Left hindlimb (tissue), 1 donor: Measurements from ENCODE around the gene GRM5.
"Not testable (repeated sequence)": the region's sequence is repeated elsewhere in the genome, so short reads cannot be mapped to it uniquely, and the experiment has no call there.

ENCODE experiments used
- DNase-seq: peaks from one replicate; pipeline ENCODE4 v3.0.0-alpha.2; 2018

Gene GRM5

DNA sequence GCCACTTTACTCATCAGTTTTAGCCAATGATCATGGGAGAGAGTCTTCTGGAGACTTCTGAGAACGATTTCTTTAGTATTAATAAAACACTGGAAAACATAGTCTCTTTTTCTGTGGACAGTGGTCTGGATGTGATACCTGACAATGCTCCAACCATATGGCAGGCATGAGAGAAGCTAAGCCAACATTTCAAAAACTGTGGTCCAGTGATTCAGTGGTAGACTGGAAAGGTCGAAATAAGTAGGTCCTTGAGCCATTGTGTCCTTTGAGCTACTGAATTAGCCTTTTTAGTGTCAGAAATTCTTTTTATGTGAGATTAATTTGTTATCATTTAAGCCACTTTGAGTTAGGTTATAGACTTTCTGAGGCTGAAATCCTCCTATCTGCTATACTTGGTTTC, 530.5 kb downstream of the GRM5 start:
- DNase-seq = no peak

DNA sequence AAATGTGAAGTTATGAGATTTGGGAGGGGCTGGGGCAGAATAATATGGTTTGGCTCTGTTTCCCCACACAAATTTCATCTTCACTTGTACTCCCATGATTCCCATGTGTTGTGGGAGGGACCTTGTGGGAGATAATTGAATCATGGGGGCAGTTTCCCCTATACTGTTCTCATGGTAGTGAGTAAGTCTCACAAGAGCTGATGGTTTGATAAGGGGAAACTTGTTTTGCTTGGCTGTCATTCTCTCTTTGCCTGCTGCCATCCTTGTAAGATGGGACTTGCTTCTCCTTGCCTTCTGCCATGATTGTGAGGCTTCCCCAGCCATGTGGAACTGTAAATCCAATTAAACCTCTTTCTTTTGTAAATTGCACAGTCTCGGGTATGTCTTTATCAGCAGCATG, 531.1 kb downstream of the GRM5 start:
- not testable (repeated sequence) for DNase-seq

DNA sequence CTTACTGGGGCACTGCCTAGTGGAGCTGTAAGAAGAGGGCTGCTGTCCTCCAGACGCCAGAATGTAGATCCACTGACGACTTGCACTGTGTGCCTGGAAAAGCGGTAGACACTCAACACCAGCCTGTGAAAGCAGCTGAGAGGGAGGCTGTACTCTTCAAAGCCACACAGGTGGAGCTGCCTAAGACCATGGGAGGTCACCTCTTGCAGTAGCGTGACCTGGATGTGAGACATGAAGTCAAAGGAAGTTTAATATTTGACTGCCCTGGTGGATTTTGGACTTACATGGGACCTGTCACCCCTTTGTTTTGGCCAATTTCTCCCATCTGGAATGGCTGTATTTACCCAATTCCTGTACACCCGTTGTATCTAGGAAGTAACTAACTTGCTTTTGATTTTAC, 531.6 kb downstream of the GRM5 start:
- no peak for DNase-seq

DNA sequence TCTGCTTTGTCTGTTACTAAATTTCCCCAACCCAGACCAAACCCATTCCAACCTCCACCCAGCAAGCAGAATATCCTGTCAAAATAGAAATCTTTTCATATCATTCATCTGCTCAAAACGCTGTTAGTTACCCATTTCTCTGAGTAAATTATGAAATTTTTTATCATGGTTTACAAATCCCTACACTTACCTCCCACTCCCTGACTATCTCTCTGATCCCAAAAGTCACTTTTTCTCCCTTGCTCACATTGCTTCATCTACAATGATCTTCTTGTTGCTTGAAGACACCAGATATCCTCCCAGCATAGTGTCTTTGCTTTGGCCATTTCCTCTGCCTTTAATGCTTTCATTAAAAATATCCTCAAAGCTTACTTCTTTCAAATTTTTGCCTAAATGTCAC, 532.8 kb downstream of the GRM5 start:
- DNase-seq = no peak

DNA sequence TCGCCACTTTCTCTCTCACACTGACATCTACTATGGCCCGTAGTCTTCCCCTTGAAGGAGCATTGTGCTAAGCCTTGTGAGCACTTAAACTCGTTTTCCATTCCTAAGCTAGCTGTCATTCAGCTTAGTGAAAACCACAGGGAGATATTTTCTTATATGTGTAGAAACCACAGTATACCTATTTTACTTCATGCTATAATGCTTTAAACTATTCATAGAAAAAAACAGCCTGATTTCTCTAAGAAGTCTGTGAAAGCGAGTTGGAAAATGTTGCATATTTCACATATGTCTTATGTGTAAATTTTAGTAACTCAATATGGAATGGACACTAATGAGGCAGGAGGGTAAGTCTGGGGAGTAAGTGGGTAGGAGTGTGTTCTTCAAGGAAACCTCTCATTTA, 534.0 kb downstream of the GRM5 start:
- DNase-seq = no peak

DNA sequence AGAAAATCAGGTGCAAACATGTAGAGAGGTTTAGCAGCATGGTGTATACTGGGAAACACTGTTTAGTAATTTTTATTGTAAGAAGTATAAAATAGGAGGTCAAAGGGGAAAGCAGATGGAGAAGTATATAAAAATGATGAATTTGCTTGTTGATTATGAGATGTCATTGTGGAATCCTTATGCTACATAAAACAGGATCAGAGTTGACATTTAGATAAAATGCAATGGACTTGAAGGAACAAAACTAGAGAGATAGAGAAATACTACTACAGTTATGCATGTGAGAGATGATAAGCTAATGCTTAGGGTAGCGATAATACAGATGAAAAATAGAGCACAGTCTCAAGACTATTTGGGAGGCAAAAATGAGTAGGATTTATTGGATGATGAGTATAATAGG, 536.4 kb downstream of the GRM5 start:
- no peak for DNase-seq

DNA sequence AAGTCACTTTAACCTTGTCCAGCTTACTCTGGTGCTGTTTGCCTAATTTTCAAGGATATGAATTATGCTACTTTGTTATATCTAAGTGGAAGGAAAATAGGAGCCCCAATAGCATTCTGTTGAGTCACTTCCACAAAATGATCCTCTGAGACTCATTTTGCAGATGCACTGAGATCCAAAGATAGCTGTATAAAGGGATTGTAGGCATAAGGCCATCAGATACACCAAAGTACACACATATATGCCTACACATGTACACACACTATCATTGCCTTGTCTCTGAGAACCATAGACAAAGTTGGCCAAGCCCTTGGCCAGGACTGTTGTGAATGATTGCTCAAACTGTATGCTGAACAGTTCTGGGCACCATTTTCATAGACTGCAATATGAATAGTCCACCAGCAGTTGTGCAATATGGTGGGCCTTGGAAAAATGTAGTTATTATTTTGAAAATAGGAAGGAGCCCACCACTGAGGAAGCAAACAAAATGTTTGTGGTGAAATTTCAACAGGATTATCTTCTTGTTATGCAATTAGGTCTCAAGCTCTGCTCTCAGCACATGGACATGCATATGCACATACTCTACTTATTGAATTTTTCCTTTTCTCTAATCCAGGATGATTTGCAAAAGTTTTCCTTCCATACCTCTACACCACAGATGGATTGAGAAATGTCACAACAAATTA, 542.3 kb downstream of the GRM5 start:
- no peak for DNase-seq

DNA sequence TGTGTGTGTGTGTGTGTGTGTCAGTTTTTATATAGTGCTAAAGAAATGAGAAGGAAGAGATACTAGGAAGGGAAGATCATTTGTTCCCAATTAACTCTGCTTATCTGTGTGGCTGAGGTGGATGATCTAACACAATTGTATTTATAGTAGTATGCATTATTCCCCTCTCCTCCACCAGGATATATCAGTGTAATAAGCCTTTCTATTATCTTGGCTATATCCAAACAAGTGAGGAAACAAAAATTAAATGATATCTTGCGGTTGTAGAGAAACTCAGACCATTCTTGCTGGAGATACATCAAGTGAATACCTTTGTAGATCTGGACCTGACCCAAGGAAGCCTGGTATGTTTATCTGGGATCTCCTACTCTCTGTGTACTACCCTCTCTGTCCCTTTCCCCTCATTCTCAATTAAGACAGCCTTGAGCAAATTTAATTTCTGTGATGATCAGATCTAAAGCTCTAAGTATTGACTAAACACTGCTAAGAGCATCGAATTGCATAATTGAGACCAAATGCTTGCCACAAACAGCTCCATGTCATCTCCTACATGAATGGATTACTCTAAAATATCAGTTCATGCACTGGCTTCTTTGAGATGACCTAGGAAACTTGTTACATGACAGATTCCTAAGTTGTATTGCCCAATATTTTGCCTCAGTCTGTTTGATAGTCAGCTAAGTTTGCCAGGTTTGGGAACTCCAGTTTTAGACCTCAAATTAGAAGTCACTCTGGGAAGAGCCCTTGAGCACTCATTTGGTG, 543.0 kb downstream of the GRM5 start:
- no peak for DNase-seq

DNA sequence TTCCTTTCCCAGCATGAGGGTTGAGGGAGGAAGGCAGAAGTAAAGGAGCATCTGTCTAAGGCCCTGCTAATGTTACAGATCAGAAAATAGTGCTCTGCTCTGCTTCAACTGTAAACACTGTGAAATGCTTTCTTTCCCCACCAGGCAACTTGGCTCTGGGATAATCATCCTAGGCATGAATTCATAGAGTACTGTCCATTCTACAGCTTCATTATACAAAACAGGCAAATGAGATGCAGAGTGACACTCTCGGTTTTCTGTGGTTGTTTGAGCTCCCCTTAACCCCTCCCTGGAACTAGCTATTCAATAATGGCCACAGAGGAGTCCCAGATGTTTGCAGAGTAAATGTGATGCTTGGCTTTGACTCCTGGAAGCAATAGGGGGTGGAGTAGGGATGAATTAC, 544.0 kb downstream of the GRM5 start:
- DNase-seq = no peak

DNA sequence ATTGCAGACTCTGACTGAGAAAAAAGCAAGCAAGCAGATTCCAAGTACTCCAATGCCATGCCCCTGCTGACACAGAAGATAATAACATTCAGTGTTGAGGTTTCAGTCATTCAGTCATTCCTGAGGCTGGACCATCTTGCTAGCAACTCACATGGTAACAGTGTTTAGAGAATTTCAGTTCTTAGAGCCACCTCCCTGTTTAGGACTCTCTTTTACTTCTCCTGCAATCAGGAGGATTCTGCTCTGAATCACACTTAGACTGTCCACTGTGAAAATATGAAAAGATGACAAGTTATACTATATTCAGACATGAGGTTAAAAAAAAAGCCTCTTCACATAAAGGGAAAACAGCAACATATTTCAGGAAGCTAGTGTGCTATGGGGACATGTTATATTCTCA, 544.4 kb downstream of the GRM5 start:
- DNase-seq = no peak

DNA sequence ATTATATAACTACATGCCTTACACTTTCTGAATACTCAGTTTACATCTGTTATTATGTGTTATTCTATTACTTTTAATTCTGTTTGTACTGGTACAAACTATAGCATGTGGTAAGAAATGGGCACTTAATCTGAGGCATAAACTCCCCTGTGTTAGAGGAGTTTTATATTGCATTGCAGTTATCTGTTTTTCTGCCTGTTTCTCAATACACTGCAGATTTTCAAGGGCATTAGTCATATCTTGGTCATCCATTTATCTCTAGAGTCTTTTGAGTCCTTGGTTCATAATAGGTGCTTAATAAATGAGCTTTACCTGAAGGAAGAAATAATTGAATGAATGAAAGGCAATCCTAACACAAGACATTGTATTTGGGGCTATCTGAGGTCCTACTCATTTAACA, 545.4 kb downstream of the GRM5 start:
- no peak for DNase-seq

DNA sequence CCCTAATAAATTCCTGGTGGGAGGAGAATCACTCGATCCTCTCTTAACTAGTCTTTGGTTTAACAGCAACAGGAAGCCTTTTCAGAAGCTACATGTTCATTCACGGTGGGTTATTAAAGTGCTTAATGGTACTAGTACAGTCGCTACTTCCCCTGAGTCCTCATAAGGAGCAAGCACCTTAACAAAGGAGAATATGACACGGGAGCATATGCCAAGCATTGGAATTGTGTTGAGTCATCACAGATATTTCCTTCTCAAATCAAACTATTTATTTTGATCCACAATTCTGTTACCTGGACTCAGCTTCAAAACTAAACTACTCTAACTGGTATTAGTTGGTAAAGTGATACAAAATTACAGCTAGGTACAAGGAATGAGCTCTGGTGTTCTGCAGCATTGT, 550.8 kb downstream of the GRM5 start:
- DNase-seq = no peak

DNA sequence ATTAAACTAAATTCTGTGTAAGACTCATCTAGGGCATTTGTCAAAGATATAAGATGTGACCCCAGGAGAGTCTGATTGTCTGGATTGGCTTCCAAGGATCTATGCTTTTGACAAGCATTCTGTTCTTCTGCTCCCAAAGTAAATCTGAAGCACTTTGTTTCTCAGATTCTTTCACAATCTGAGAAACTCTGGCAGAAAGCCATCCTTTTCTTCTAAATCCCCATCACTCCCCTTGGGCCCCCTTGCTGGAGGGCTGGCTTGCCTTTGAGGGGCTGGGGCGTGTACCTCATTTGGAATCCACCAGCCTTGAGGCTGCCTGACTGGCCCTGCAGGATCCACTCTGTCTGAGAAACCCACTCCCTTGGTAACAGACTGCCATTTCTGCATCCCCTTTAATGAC, 554.8 kb downstream of the GRM5 start:
- no peak for DNase-seq

DNA sequence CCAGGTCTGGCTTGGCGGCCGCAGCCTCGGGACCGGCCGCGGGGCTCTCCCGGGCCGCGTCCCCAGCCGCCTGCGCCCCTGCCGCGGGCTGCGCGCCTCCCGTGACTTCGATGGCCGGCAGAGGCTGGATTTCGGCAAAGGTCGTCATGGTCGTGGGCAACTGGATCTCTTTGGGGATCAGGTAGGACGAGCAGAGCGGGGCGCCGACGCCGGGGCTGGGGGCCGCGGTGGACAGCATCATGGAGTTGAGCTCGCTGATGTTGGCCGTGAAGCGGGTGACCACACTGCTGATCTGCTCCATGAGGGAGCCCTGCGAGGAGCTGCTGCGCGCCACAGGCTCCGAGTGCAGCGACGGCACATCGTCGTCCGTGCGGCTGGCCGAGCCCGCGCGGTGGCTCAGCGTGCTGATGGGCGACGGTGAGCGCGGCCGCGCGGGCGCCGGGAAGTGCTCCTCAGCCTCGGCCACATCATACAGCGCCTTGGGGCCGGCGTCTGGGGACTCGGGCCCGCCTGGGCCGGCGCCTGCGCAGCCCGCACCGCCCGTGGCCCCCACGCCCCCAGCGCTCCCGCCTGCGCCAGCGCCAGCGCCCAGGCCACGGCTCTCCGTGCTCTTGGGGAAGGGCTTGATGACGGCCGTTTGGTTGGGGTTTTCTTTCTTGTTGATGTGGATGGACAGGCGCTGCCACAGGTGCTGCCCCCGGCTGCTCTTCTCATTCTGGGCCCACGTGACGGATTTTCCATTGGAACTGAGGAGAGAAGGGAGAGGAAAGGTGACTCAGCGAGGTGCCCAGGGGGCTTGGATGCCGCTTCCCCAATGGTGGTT, 556.8 kb downstream of the GRM5 start:
- DNase-seq = peak; percentile 49

DNA sequence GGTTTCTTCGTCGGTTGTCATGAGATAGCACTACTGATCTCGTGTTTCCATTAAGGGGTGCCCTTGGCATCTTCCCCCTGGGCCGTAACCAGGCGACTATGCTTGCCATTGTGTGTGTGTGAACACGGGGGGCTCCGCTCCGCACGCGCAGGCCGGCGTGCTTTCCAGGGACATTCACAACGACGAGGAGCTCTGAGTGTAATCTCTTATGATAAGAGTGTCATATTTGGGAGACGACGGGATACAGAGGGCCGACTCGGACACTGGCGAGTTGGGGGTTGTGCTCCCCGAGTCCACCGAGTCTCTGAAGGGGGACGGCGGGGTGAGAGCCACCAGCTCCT, 557.4 kb downstream of the GRM5 start:
- DNase-seq = peak; percentile 27

DNA sequence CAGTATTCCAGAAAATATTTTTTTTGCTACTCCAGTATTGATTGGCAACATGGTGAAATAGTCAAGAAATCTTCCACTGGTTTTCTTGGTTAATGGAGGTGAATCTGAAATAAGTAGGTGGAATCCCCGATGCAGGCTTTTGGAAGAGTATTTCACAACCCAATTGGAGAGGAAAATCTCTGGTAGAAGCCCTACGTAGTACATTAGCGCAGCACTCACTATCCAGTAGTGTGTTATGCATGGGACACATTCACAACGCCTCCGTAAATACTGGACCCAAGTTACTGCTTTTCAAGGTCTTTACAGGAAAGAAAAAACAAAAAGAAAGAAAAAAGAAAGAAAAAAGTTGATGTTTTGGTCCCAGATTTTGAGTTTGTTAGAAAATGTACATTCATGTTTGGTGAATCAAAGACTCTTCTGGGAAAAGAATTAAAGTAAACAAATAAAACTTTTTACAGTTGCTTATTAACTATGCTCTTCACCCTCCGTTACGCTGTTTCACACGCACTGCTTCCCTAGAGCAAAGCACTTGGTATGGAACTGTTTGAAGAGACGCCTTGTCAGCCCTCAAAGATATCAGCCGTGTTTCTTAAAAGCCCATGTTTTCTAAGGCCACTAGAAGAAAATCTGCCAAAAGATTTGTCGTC, 557.9 kb downstream of the GRM5 start:
- DNase-seq = no peak

DNA sequence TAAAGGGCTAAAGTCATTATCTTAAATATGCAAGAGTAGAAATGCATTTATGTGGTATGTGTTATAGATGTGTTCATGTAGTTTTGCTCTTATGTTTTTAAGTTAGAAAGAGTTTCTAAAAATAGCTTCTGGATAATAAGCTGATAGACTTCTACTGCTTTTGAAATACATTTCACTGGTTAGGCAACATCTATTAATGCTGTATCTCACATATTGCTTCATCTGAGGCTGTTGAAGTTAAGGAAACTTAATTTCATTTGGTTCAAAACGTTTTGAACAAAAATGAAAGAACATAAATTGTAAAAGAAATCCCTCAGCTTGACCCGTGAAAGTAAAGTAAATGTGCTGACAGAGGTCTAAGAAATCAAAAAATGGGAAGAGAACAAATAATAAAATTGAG, 564.2 kb downstream of the GRM5 start:
- DNase-seq = no peak

DNA sequence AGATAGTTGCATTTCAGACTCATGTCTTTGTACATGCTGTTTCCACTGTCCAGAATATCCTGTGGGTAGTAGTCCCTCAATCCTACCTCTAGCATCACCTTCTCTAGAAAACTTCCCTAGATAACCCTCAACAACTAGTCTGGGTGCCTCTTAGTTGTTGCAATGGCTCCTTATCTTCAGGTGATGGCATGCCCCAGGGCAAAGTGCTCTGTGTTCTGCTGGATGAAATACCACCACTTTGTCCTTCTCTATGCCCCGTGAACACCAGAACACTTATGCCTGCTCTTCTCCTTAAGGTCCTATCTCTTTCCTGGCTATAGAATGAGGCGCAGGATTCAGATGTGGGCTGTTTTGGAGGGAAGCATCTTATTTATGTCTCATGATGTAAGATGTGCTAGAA, 569.9 kb downstream of the GRM5 start:
- DNase-seq = no peak

DNA sequence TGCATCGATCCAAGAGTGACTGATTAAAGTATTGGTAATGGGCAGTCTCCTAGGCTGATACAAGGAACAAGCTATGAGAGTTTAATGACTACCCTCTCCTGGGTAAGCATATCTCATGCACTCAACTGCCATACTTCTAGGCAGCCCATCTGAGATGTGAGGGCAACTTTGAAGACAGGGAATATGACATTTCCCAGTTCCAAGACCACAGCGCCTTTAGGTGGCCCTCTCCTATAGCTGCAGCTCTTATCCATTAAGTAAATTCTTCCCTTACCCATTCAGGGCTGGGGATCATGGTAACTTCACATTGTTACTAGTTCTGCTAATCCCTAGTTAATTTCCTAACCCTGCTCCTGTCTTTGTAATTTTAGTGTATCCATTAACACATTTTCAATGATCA, 570.9 kb downstream of the GRM5 start:
- no peak for DNase-seq

DNA sequence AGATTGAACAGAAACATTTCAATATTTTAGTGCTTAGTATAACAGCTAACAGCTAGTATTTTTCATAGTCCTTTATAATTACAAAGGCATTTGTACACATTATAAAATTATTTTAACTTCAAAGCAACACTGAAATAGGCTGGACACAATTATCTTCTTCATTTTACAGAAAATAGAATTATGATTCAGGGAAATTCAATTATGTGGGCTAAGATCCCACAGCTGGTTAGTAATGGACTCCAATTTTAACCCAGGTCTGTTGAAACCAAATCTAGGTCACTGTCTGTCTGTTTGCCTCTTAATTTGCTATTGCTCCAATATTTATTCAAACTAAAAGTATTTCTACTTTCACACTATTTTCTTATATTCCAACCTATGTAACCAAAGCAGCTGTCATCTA, 574.1 kb downstream of the GRM5 start:
- DNase-seq = no peak

DNA sequence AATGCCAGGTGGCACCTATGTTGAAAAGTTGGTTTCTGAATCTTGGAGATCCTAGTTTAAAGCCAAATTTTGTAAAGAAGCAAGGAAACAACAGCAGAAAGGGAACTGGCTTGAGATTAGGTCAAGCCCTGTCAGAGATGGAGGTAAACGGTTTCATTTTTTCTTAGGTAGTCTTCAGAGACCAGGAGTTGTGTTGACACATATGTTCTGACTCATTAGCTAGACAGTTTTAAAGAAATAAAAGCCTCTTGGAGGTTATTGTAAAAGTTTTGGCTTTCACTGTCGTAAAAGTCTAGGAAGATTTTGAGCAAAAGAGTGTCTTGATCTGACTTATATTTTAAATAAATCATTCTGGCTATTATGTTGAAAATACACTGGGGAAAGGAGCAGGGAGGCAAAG, 576.8 kb downstream of the GRM5 start:
- no peak for DNase-seq

DNA sequence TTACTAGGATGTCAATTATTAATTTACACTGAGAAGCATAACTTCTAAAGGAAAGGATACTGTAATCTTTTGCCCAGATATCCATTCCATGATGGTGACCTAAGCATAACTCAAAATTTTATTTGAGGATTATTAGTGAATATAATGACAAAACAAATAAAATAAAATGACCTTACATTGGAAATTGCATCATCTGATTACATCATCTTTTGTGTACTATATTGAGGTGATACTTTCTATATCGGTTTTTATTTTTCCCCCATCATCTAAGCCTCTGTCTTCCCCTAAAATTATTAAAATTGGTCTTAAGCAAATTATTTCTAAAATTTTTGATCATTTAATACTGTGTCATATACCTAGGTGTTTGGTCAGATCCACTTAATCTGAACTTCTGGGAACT, 578.1 kb downstream of the GRM5 start:
- no peak for DNase-seq

DNA sequence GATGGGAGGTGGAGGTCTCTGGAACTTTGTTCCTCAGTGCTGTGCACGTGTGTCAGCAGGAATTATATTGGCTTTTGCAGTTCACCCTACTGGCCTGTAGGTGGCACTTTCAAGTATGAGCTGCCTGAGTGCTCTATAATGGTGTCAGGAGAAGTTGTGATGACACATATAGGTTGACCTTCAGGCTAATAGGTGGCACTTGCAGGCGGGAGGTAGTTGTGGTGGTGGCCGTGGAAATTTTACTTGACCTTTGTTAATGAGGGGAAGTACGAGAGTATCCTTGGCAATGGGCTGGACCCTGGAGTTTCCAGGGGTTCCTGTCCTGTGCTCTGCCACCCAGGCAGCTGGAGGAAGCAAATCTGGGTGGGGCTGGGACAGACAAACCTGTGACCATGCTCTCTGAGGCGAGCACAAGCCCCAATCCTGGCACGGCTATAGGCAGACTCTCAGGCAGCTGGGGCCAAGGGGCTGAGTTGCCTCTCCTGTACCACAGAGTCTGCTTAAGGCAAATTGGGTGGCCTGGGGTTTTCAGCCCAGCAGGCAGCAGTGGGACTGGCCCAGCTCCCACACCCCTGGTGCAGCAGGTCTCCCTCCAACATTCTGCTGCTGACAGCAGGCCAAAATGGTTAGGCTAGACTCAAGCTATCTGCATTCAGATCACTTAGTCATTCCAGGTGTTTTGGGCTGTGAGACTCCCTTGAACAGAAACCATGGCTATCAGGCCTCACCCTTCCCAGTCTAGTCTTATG, 580.7 kb downstream of the GRM5 start:
- no peak for DNase-seq
